DOHH2 (cell line): ENCODE measurements around the gene PRSS3.

Experiments
- EZH2phosphoT487 ChIP-seq: fragments of 200-600 bp; sonication (generic); IDR thresholded peaks from 2 replicates; pipeline ENCODE4 v1.6.1; 2017; ENCODE audit warnings: borderline replicate concordance, mild to moderate bottlenecking, antibody characterized with exemption, low read length, moderate library complexity, mixed read lengths
- TF ChIP-seq, protein P1 (sequence below): fragments of 200-600 bp; sonication (generic); IDR thresholded peaks from one replicate; pipeline ENCODE4 v1.5.1; 2014; ENCODE audit warnings: antibody characterized with exemption, mild to moderate bottlenecking, low read depth, low read length; ENCODE audit not compliant: poor library complexity, severe bottlenecking

DNA sequence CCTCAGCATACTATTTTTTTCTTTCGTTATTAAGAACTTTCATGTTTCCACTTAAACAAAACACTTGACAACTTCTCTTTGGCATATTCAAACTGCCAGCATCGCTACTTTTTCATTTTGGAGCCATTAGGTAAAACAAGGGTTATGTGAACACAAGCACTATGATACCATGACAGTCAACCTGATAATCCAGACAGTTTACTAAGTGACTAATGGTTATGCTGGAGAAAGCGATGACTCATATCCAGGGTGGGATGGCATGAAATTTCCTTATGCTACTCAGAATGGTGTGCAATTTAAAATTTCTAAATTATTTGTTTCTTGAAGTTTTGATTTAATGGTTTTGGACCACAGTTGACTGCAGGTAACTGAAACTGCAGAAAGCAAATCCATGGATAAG, 29.9 kb upstream of the PRSS3 start:
- TF ChIP-seq, protein P1, sequence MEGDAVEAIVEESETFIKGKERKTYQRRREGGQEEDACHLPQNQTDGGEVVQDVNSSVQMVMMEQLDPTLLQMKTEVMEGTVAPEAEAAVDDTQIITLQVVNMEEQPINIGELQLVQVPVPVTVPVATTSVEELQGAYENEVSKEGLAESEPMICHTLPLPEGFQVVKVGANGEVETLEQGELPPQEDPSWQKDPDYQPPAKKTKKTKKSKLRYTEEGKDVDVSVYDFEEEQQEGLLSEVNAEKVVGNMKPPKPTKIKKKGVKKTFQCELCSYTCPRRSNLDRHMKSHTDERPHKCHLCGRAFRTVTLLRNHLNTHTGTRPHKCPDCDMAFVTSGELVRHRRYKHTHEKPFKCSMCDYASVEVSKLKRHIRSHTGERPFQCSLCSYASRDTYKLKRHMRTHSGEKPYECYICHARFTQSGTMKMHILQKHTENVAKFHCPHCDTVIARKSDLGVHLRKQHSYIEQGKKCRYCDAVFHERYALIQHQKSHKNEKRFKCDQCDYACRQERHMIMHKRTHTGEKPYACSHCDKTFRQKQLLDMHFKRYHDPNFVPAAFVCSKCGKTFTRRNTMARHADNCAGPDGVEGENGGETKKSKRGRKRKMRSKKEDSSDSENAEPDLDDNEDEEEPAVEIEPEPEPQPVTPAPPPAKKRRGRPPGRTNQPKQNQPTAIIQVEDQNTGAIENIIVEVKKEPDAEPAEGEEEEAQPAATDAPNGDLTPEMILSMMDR: no peak
- no peak for TF ChIP-seq EZH2phosphoT487
